ENCODE measurements around the gene TRIB2.

DNA sequence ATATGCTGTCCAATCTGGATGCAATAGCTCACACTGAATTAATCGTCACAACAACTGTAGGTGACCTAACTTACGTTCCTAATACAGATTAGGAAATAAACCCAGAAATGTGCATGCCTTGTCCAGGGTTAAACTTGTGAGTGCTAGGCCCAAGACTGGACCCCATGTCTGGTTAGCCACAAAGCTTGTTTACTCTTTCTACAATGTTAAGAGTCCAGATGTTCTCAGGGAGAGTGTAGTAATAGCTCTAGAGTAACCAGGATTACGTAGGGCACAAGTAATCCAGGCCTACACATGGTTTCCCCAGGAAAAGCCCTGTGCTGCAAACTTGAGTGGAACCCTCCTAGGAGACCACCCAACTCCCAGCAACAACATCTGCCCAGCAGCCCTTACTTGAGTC, 26.2 kb downstream of the TRIB2 start:
- TF ChIP-seq CTCF (IDR thresholded peaks at IDR 0.05; ENCODE audit: extremely low read depth in 1 of 2, insufficient read depth in 1 of 2, low read depth in 1 of 2, low read length in 2 of 2): no peak
- TF ChIP-seq POLR2AphosphoS5 (IDR thresholded peaks at IDR 0.05; ENCODE audit: insufficient read depth, low read depth, low read length): no peak
- no peak for TF ChIP-seq POLR2A (IDR thresholded peaks at IDR 0.05; ENCODE audit: low read depth, low read length)
- no peak for TF ChIP-seq MYC (IDR thresholded peaks at IDR 0.05; ENCODE audit: low read depth, low read length)
- no peak for TF ChIP-seq MAX (IDR thresholded peaks at IDR 0.05; ENCODE audit: insufficient read depth, insufficient read length)
